ENCODE measurements around the gene TRMT10A. TPM values are rescaled to one million over a fixed set of nuclear protein-coding genes. Genes with fewer than 3 reads are reported as not detected.
"Not testable (repeated sequence)": the region's sequence is repeated elsewhere in the genome, so short reads cannot be mapped to it uniquely, and the experiment has no call there.

The TRMT10A gene
- total RNA-seq, 2 donors from 2014 or later, result 2.4 to 3.4 TPM

DNA sequence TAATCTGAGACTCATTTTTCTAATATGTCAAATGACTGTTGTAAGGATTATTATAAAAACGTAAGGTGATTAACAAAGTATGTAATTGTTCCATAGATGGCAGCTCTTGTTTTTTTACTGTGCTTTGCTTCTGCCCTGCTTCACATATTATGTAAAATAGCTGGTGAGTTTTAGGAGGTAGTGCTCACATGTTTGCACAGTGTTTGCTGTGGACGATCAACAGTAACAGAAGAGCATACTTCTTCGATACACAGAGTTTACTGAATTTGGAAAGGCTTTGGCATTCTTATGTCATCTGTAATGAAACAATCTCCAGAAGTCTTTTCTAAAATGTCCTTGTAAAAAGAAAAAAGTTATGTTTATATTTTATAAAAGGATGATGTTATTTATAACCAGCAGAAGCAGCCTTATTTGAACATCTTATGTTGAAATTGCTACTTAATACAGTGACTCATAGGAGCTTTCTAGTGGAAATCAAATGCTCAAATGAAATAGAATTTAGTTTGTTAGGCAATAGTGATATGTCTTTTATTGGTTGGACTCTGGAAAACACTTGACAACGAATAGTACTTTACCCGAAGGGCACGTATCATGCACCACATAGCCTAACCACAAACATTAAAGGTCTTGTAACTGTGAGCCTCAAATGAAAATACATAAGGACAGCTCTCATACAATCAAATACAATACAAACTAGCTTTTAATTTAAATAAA is 8.8 kb upstream of the TRMT10A start:
- ATAC-seq (no peak), DNase-seq (no peak)
- intact Hi-C loops (cut with DNase I), result no loop called here

DNA sequence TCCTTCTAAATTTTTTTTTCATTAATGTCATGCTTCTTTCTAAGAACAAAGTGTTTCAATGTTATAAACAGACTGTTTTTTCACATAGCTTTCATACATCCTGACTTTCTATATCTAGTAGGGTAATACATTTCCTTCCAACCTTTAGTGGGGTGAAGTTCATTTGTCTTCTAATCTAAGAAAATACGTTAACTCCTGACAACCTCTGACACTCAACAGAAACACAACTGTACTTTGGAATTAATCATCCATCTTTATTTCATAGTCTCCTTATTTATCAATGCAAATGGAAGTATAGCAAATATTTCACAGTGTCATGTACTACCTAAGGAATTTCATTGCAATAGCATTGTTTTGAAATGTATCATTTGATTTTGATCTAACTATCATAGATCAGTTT is 8.0 kb upstream of the TRMT10A start:
- DNase-seq (no peak), ATAC-seq (no peak)
- intact Hi-C loops (cut with DNase I), result no loop called here

DNA sequence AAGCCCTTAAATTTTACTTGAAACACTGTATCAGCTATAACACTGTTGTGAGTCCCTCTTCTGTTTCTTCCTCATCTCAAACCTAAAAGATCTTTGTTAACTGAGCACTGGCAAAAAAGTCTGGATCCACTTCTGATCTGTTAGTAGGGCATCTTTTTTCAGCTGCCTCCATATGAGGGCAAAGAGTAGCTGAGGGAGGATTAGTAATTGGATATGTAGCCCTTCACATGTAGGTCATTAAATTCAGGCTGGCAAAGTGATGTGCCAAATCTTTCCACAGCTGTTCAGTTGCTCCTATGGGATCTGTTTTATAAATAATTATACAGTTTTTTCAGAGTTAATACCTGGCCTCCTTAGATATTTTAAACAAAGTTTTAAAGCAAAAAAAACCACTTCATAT is 1.1 kb upstream of the TRMT10A start:
- no peak for ATAC-seq
- no peak for DNase-seq
- intact Hi-C loops (cut with DNase I), result loop anchor here (5.0 to 10.0 kb wide), 6 partner anchors 52 to 382 kb away; partner anchors contain the start of genes DNAJB14 (in 1 of the 2) and LAMTOR3 (in 1 of the 2)

- intact Hi-C loops (cut with DNase I), result no loop called here
- DNase-seq (no peak), ATAC-seq (no peak)
These were observed 11.0 kb downstream of the TRMT10A start for GRCh38 chr4:99552872-99553271.

DNA sequence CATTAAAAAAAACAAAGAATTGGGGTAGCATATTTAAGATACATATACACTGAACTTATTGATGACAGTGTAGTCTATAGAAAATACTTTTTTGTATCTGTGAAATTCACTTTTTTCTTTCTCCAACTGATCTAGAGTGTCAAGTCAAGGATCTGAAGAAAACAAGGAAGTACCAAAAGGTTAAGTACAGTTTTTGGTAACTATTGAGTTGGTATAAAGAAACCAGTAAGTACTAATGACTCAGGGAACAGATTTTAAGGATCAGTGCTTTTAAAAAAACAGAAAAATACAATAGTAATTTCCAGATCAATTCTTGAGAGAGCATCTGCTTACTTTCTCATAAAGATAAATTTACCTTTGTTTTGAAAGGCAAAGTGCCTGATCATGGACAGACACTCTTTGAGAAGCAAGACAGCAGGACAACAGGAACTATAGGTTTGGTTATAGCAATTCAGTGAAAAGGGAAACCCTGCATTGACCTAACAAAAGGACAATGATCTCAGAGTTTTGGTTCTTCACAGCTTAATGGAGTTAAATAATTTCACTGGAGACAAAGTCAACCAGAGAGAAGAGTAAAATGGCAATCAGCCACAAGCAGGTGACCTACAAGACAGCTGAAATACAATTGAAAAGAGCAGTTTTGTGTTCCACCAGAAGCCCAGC is 23.4 kb downstream of the TRMT10A start:
- DNase-seq, result no peak
- no peak for ATAC-seq
- intact Hi-C loops (cut with DNase I), result loop anchor here in 1 of 2 donors (2.0 kb wide), 1 partner anchor 76 kb away; no protein-coding TSS in a partner anchor

DNA sequence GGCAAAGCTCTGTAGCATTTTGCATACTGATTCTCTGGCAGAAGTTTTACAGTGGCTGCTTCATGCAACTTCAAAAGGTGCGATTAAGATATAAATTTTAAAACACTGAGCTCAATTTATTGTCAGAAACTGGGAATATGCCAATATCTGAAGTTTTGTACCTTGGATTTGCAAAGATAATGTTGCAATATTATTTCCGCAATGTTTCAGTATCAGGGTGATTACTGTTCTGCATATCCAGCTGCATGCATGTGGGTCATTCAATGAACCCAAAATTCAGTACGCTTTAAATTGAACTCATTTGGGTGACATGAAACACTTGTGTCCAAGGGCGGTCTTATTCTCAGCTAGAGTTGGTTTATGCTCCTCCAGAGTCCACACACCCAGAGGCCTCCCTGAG is 26.2 kb downstream of the TRMT10A start:
- DNase-seq (no peak), ATAC-seq (no peak)
- intact Hi-C loops (cut with DNase I), result no loop called here

DNA sequence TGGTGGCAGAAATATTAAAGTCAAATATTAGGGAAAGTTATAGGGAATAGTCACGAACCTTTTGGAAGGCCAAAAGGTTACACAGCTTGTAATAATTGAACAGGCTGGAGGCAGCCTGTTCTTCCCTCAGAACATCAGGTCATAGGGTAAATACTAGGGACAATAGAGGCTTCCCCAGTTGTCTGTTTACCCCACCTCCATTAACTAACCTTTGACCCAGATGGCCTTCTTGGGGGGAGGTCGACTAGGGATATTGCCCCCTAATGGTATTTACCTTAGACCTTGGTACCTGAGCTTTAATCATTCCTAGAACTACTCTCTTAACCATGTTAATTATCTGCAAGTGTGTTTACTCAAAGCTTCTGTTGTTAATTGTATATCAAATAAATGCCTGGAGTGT is 27.0 kb downstream of the TRMT10A start:
- no peak for ATAC-seq
- DNase-seq, result no peak
- intact Hi-C loops (cut with DNase I), result no loop called here

DNA sequence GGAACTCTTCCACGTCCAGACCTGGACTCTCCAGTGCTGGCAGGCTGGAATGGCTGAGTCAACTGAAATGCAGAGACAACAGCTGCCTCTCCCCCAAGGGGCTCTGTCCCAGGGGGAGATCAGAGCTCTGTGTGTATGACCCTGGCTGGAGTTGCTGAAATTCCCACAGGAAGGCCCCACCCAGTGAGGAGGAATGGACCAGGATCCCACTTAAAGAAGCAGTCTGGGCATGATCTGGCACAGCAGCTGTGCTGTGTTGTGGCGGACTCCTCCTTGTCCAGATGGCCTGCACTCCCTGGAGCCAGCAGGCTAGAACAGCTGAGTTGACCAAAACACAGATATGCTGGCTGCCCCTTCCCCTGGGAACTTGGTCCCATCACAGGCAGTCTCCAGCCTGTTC is 27.6 kb downstream of the TRMT10A start:
- DNase-seq (no peak), ATAC-seq (peak in 1 of 2 donors; percentile 49)
- intact Hi-C loops (cut with DNase I), result no loop called here

GRCh38 chr4:99534699-99535098 is 29.1 kb downstream of the TRMT10A start:
- ATAC-seq; intact Hi-C loops (cut with DNase I); DNase-seq: not testable (repeated sequence)

GRCh38 chr4:99529956-99530355 is 33.9 kb downstream of the TRMT10A start:
- ATAC-seq (no peak), DNase-seq (no peak)
- intact Hi-C loops (cut with DNase I), result no loop called here

- no peak for ATAC-seq
- intact Hi-C loops (cut with DNase I), result no loop called here
- no peak for DNase-seq
These were observed 34.6 kb downstream of the TRMT10A start for GRCh38 chr4:99529228-99529627.

DNA sequence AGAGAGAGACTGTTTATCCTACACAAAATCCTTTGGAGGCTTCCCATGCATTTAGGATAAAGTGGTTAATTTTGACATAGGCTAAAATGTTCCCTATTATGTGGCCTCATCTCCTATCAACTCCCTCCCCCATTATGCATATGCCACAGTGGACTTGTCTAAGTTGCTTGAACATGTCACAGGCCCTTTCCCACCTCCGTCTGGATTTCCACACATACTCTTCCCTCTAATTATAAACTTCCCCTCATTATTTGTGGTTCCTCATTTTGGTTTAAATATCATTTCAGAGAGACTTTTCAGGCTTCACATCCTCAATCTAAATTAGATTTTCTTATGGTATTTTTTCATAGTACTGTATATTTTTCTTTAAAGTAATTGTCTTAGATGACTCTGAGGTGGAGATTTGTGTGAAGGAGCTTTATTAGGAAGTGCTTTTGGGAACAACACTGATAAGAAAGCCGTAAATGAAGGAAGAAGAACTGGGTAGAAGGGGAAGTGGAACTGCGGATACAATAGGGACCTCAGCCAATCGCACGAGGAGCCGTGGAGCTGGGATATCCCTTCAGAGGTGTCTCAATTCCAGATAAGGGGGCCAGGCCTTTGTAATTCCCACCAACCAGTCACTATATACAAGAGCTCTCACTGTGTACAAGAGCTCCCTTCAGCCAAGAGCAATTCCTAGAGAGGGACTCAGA is 45.1 kb downstream of the TRMT10A start:
- intact Hi-C loops (cut with DNase I), result no loop called here
- ATAC-seq, result no peak
- no peak for DNase-seq

- no peak for DNase-seq
- intact Hi-C loops (cut with DNase I), result no loop called here
- no peak for ATAC-seq
These were observed 53.1 kb downstream of the TRMT10A start, which contains the start of gene C4orf17 for GRCh38 chr4:99510721-99511120. Gene C4orf17, plus strand, starts transcription at chr4:99511021. Its CDS starts 2,061 bp downstream, at chr4:99513082.

- intact Hi-C loops (cut with DNase I), result no loop called here
- no peak for DNase-seq
- ATAC-seq, result no peak
These were observed 56.1 kb downstream of the TRMT10A start for GRCh38 chr4:99507762-99508161.

DNA sequence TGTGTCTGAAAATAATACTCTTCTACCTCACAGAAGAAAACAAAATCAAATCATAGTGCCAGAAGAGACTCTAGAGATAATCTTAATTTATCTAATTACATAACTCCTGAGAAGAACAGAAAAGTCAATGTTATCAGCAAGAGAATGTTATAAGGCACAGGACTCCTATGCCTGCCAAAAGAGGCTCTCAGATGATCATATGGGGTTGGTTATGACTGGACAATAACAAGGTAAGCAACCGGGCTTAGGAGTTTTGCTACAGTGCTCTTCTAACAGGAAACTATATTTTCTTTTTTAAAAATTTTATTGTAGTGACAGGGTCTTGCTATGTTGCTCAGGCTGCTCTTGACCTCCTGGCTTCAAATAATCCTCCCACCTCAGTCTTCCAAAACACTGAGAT is 56.5 kb downstream of the TRMT10A start:
- DNase-seq, result no peak
- ATAC-seq, result no peak
- intact Hi-C loops (cut with DNase I), result no loop called here

DNA sequence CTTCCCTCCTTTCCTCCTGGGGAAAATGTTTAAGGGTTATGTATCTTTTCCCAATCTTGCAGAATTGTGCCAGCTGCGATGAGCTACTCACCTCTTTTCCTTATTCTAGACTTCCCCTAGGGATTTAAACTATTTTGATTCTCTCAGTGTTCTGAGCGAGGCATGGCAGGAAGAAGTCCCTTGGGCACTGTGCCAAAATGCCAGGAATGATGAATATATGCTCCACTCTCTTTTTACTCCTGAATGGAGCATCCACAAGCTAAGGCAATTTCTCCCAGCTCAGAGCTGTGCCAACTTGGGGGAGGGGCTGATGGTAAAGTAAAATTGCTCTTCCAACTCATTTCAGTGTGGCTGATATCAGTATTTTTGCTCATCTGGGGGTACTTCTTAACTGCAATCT is 57.1 kb downstream of the TRMT10A start:
- no peak for ATAC-seq
- intact Hi-C loops (cut with DNase I), result no loop called here
- DNase-seq, result no peak

DNA sequence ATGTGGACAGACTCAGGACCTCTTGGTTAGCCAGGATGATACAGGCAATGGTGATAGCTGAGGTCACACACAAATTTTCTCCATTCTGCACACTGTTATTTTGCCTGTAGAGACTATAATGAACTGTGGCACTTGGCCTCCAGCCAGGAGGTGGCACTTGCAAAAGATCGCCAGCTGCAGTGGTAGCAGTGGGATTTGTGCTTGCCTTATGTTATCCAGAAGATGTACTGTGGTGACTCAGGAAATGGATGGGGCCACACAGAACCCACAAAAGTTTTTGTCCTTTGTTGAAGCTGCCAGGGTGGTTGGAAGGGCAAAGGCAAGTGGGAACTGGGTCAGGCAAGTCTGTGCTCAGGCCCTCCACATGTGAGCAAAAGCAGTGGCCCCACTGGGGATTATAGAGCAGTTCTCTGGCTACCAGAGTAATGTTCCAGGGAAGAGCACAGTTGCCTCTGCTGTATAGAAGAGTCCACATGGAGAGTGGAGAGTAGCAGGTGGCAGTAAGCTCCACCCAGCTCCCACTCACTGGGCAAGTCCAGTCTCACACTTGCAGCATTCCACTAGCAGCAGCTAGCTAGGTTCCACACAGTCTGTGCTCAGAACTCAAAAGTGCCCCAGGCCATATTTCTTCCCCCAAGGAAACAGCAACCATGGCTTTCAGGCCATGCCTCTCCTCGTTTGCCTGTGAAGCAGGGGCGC is 58.9 kb downstream of the TRMT10A start:
- DNase-seq (no peak), ATAC-seq (no peak)

More for the DNA sequence above, 58.9 kb downstream of the TRMT10A start:
- intact Hi-C loops (cut with DNase I), result no loop called here
